OCI-LY3 (cell line): ENCODE results near the gene PIEZO1.

ENCODE experiments used
- EZH2phosphoT487 ChIP-seq: fragments of 200-600 bp; shearing (Covaris generic); IDR thresholded peaks from 2 replicates; pipeline ENCODE4 v1.6.1; 2018; ENCODE audit warnings: antibody characterized with exemption, mixed run types, low read depth
- TF ChIP-seq, protein P1 (sequence below): fragments of 200-600, 300-600 bp; sonication (generic); IDR thresholded peaks from 2 replicates; pipeline ENCODE4 v1.5.1; 2014; ENCODE audit warnings: antibody characterized with exemption, low read length, low read depth

GRCh38 chr16:88678224-88678979 is 106.6 kb downstream of the PIEZO1 start:
- TF ChIP-seq, protein P1, sequence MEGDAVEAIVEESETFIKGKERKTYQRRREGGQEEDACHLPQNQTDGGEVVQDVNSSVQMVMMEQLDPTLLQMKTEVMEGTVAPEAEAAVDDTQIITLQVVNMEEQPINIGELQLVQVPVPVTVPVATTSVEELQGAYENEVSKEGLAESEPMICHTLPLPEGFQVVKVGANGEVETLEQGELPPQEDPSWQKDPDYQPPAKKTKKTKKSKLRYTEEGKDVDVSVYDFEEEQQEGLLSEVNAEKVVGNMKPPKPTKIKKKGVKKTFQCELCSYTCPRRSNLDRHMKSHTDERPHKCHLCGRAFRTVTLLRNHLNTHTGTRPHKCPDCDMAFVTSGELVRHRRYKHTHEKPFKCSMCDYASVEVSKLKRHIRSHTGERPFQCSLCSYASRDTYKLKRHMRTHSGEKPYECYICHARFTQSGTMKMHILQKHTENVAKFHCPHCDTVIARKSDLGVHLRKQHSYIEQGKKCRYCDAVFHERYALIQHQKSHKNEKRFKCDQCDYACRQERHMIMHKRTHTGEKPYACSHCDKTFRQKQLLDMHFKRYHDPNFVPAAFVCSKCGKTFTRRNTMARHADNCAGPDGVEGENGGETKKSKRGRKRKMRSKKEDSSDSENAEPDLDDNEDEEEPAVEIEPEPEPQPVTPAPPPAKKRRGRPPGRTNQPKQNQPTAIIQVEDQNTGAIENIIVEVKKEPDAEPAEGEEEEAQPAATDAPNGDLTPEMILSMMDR: no peak
- no peak for TF ChIP-seq EZH2phosphoT487
